H1 (cell line): ENCODE data around the gene SERPINB12. TPM values are rescaled to one million over a fixed set of nuclear protein-coding genes. Genes with fewer than 3 reads are reported as not detected.

Experiments used
- CTCF ChIA-PET: fragments of 300-600 bp; sonication (Branson Sonifier 250); formaldehyde crosslinking; loops from one replicate; lab custom pipeline; 2021; ENCODE audit not compliant: partially characterized antibody; lab: Charles Lee
- POLR2A ChIA-PET: fragments of 300-600 bp; sonication (Branson Sonifier 250); formaldehyde crosslinking; loops from one replicate; lab custom pipeline; 2021; ENCODE audit warnings: inconsistent platforms; ENCODE audit not compliant: partially characterized antibody; lab: Charles Lee
- DNase-seq, 2 experiments: peaks; one replicate each; pipeline versions ENCODE4 v3.0.0 to v3.0.0-alpha.2; 2010 to 2022; ENCODE audit warnings: low spot score in 2 of 2, low read depth in 1 of 2, mixed read lengths in 1 of 2
- FAIRE-seq: peaks from 2 replicates; lab custom pipeline; 2011; peaks lifted over from hg19 to GRCh38; lab: Jason Lieb, UNC
- H2AFZ ChIP-seq: 2 replicates; pipeline ENCODE4 v1.8.1; 2012; ENCODE audit warnings: low read length, inconsistent platforms
- H2AK5ac ChIP-seq: 2 replicates; pipeline ENCODE4 v1.6.1; 2013; ENCODE audit warnings: low read depth, low read length
- H2BK120ac ChIP-seq: replicated peaks from 2 replicates; pipeline ENCODE3; 2013; ENCODE audit warnings: low read depth, low read length, inconsistent platforms
- H2BK12ac ChIP-seq: 2 replicates; pipeline ENCODE4 v1.6.1; 2013; ENCODE audit warnings: low read depth, low read length
- H2BK15ac ChIP-seq: 2 replicates; pipeline ENCODE4 v1.6.1; 2013; ENCODE audit warnings: low read length
- H2BK20ac ChIP-seq: 2 replicates; pipeline ENCODE4 v1.6.1; 2013; ENCODE audit warnings: low read length
- H2BK5ac ChIP-seq: 2 replicates; pipeline ENCODE4 v1.6.1; 2013; ENCODE audit warnings: low read depth, low read length
- H3K14ac ChIP-seq: 2 replicates; pipeline ENCODE4 v1.6.1; 2013; ENCODE audit warnings: inconsistent platforms; ENCODE audit not compliant: insufficient read length
- H3K18ac ChIP-seq: 2 replicates; pipeline ENCODE4 v1.6.1; 2013; ENCODE audit warnings: low read length; ENCODE audit errors: extremely low read depth
- H3K23ac ChIP-seq: 2 replicates; pipeline ENCODE4 v1.6.1; 2013; ENCODE audit warnings: inconsistent platforms; ENCODE audit not compliant: insufficient read length
- H3K23me2 ChIP-seq: 2 replicates; pipeline ENCODE4 v1.6.1; 2013; ENCODE audit warnings: low read depth, low read length
- H3K27ac ChIP-seq: 2 replicates; pipeline ENCODE4 v1.6.1; 2011; ENCODE audit warnings: low read depth, low read length, inconsistent platforms
- H3K27me3 ChIP-seq, 4 experiments: replicated peaks in 1 of 4; 1 replicate in 1 of 4; 2 replicates in 3 of 4; pipeline versions ENCODE4 v1.6.1 to v1.8.1; 2011 to 2013; ENCODE audit warnings: low read length in 3 of 4, mild to moderate bottlenecking in 3 of 4, inconsistent platforms in 2 of 4, mixed read lengths in 2 of 4, moderate library complexity in 1 of 4; ENCODE audit not compliant: control insufficient read depth in 3 of 4, insufficient read depth in 3 of 4; ENCODE audit errors: extremely low read depth in 1 of 4
- H3K36me3 ChIP-seq, 4 experiments: 2 replicates each; pipeline versions ENCODE4 v1.6.1 to v1.8.1; 2011 to 2013; ENCODE audit warnings: mild to moderate bottlenecking in 4 of 4, low read length in 3 of 4, moderate library complexity in 2 of 4, control low read depth in 1 of 4, inconsistent platforms in 1 of 4; ENCODE audit not compliant: insufficient read depth in 4 of 4, control insufficient read depth in 2 of 4
- H3K4ac ChIP-seq: replicated peaks from 2 replicates; pipeline ENCODE3; 2013; ENCODE audit warnings: low read length, low read depth, mixed read lengths, inconsistent platforms; ENCODE audit not compliant: insufficient read length
- H3K4me1 ChIP-seq, 4 experiments: replicated peaks in 1 of 4; 1 replicate in 1 of 4; 2 replicates in 3 of 4; pipeline versions ENCODE4 v1.6.1 to v1.8.1; 2011 to 2013; ENCODE audit warnings: low read length in 3 of 4, inconsistent platforms in 2 of 4, mixed read lengths in 1 of 4; ENCODE audit not compliant: insufficient read depth in 4 of 4, control insufficient read depth in 3 of 4
- H3K4me2 ChIP-seq, 2 experiments: 2 replicates each; pipeline versions ENCODE4 v1.6.1 to v1.8.1; 2011 to 2013; ENCODE audit warnings: low read depth in 2 of 2, low read length in 2 of 2, control low read depth in 1 of 2, inconsistent platforms in 1 of 2, mild to moderate bottlenecking in 1 of 2; ENCODE audit not compliant: insufficient read depth in 1 of 2
- H3K4me3 ChIP-seq, 4 experiments: fragments of 200-600, 300-600 bp in 1 of 4; sonication (generic), shearing (Covaris generic), sonication (Bioruptor Twin) in 1 of 4; 2 replicates each; pipeline versions ENCODE4 v1.5.1 to v1.8.1; 2011 to 2016; ENCODE audit warnings: low read length in 4 of 4, low read depth in 3 of 4, control low read depth in 2 of 4, inconsistent platforms in 2 of 4, mild to moderate bottlenecking in 2 of 4, mixed read lengths in 1 of 4, moderate library complexity in 1 of 4; ENCODE audit not compliant: insufficient read depth in 2 of 4; ENCODE audit errors: extremely low read depth in 1 of 4
- H3K56ac ChIP-seq: replicated peaks from 2 replicates; pipeline ENCODE3; 2013; ENCODE audit warnings: low read depth, mild to moderate bottlenecking, mixed read lengths, low read length, inconsistent platforms; ENCODE audit not compliant: insufficient read length
- H3K79me1 ChIP-seq: 2 replicates; pipeline ENCODE4 v1.6.1; 2013; ENCODE audit warnings: low read depth, low read length, control low read depth
- H3K79me2 ChIP-seq, 2 experiments: 2 replicates each; pipeline versions ENCODE4 v1.6.1 to v1.8.1; 2012 to 2013; ENCODE audit warnings: low read length in 2 of 2, mild to moderate bottlenecking in 2 of 2, inconsistent platforms in 1 of 2; ENCODE audit not compliant: insufficient read depth in 2 of 2, control insufficient read depth in 1 of 2
- H3K9ac ChIP-seq, 4 experiments: replicated peaks in 1 of 4; 1 replicate in 1 of 4; 2 replicates in 3 of 4; pipeline versions ENCODE4 v1.6.1 to v1.8.1; 2011 to 2013; ENCODE audit warnings: low read depth in 3 of 4, low read length in 3 of 4, control low read depth in 2 of 4, mild to moderate bottlenecking in 2 of 4, moderate library complexity in 2 of 4, inconsistent platforms in 1 of 4; ENCODE audit errors: extremely low read depth in 1 of 4
- H3K9me3 ChIP-seq, 2 experiments: 2 replicates each; pipeline versions ENCODE4 v1.6.1 to v1.8.1; 2012 to 2013; ENCODE audit warnings: mild to moderate bottlenecking in 2 of 2, moderate library complexity in 2 of 2, control low read depth in 1 of 2, inconsistent platforms in 1 of 2, low read depth in 1 of 2, low read length in 1 of 2, mixed read lengths in 1 of 2; ENCODE audit not compliant: insufficient read depth in 2 of 2
- H4K20me1 ChIP-seq, 2 experiments: replicated peaks in 1 of 2; 2 replicates each; pipeline versions ENCODE3 to v1.8.1; 2011 to 2013; ENCODE audit warnings: inconsistent platforms in 2 of 2, low read length in 2 of 2, mild to moderate bottlenecking in 1 of 2; ENCODE audit not compliant: insufficient read depth in 2 of 2, control insufficient read depth in 1 of 2
- H4K5ac ChIP-seq: 2 replicates; pipeline ENCODE4 v1.6.1; 2013; ENCODE audit warnings: low read length, low read depth, mixed read lengths, inconsistent platforms; ENCODE audit not compliant: insufficient read length
- H4K8ac ChIP-seq: 2 replicates; pipeline ENCODE4 v1.8.0; 2013; ENCODE audit warnings: mild to moderate bottlenecking, moderate library complexity, low read length, inconsistent platforms; ENCODE audit not compliant: insufficient read depth; ENCODE audit errors: extremely low read depth
- H4K91ac ChIP-seq: replicated peaks from 2 replicates; pipeline ENCODE3; 2013; ENCODE audit warnings: low read length, mixed read lengths, inconsistent platforms; ENCODE audit not compliant: insufficient read length
- CREB1 ChIP-seq: IDR thresholded peaks from 2 replicates; pipeline ENCODE4 v1.6.1; 2012; ENCODE audit warnings: inconsistent platforms
- EGR1 ChIP-seq: IDR thresholded peaks from 2 replicates; pipeline ENCODE4 v1.6.1; 2011; ENCODE audit warnings: low read depth, low read length, borderline replicate concordance
- GTF2F1 ChIP-seq: IDR thresholded peaks from 2 replicates; pipeline ENCODE4 v1.6.1; 2012; ENCODE audit warnings: low read depth, low read length, improper control_type of control experiment, borderline replicate concordance
- SP1 ChIP-seq: IDR thresholded peaks from 2 replicates; pipeline ENCODE4 v1.6.1; 2011; ENCODE audit warnings: low read depth, low read length
- SRF ChIP-seq: IDR thresholded peaks from 2 replicates; pipeline ENCODE4 v1.6.1; 2011; ENCODE audit warnings: mild to moderate bottlenecking, low read depth, low read length, moderate library complexity
- SUZ12 ChIP-seq: fragments of 200-600 bp; sonication (generic); IDR thresholded peaks from 2 replicates; pipeline ENCODE4 v1.6.1; 2012; ENCODE audit warnings: mild to moderate bottlenecking, inconsistent platforms, low read length, moderate library complexity, mixed read lengths
- WGBS, 2 experiments: shearing (Covaris generic) in 1 of 2; methylation state at CpG; one replicate each; pipeline versions ENCODE4 v1.1.6 to v1.1.7; 2013 to 2015; ENCODE audit warnings: low lambda C conversion rate in 2 of 2, mixed read lengths in 2 of 2, inconsistent platforms in 1 of 2, low coverage in 1 of 2, missing lambda C conversion rate in 1 of 2; ENCODE audit not compliant: insufficient replicate concordance in 2 of 2, insufficient coverage in 1 of 2, insufficient read length in 1 of 2; ENCODE audit errors: extremely low coverage in 1 of 2, missing lambda C conversion rate in 1 of 2; 5-methylcytosine and 5-hydroxymethylcytosine counted together
- polyA plus RNA-seq, 7 experiments: library from polyadenylated mRNA; depleted of rRNA in 3 of 7; stranded (reverse) in 5 of 7; unstranded in 2 of 7; fragments of >200 nt in 5 of 7; fragments of 200-250 nt in 2 of 7; gene quantifications; 1 replicate in 5 of 7; 2 replicates in 1 of 7; 4 replicates in 1 of 7; pipeline versions ENCODE4 v1.2.1 to v1.2.3, GENCODE V29; 2011 to 2013; ENCODE audit warnings: missing spikeins in 2 of 7, mixed read lengths in 2 of 7
- total RNA-seq: library from RNA; stranded (reverse); fragmentation: NEBNext Ultra II Directional; extraction: Animal tissue kit (Norgen Biotek cat#: 25700); gene quantifications from 2 replicates; pipeline ENCODE4 v1.2.1, GENCODE V29; 2021
- TF ChIP-seq, protein P1 (sequence below): IDR thresholded peaks from 2 replicates; pipeline ENCODE4 v1.6.1; 2012; ENCODE audit warnings: inconsistent platforms

The SERPINB12 gene
- total and polyA plus RNA-seq, 2 of the 8 experiments (the other 6 are each of a cell fraction or from before 2014, with no cell fraction given) = not detected

DNA sequence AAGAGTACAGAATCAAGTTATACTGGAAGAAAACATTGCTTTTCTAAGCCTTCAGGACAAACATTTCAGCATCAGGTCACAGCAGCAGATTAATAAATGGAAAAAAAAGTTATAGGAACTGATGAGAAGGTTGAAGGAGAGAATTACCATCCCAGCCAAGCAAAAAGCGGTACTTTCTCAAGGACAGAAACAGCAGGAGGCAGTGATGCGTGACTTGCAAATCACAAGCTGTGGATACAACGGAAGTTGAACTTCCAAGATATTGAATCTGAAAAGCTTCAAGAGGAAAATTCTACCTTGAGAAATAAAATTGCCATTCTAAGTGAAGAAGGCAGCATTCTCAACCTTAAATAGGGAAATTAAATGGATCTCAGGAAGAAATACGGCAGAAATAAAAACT is 18.5 kb upstream of the SERPINB12 start:
- no peak overlapping the region for H2BK20ac ChIP-seq
- H4K8ac ChIP-seq = no peak overlapping the region
- H3K4me2 ChIP-seq = no peak overlapping the region
- H2AK5ac ChIP-seq = no peak overlapping the region
- CTCF ChIA-PET = interaction anchor here (0.7 to 2.4 kb wide), 4 partner anchors 18 to 55 kb away, joined by 3 to 18 read pairs (median 4); partner anchors contain the start of gene SERPINB12
- no peaks in the 10 kb centered on the region for H3K79me1 ChIP-seq
- H3K14ac ChIP-seq = no peak overlapping the region
- POLR2A ChIA-PET = no interaction called here
- no peaks in the 10 kb centered on the region for H3K27me3 ChIP-seq
- H4K91ac ChIP-seq = no peak overlapping the region
- no peaks in the 10 kb centered on the region for H3K9me3 ChIP-seq
- no peak overlapping the region for H3K27ac ChIP-seq
- H3K9ac ChIP-seq = no peak overlapping the region
- no peaks in the 10 kb centered on the region for H3K36me3 ChIP-seq
- no peak overlapping the region for H2BK120ac ChIP-seq
- no peak overlapping the region for H3K4ac ChIP-seq
- no peaks in the 10 kb centered on the region for H3K79me2 ChIP-seq
- no peak overlapping the region for H2BK15ac ChIP-seq
- H2BK5ac ChIP-seq = no peak overlapping the region
- no peak overlapping the region for H3K18ac ChIP-seq
- H3K4me1 ChIP-seq = no peaks in the 10 kb centered on the region
- peak; percentile 28 for FAIRE-seq
- 45% methylated on average over 4 of the region's 4 CpGs; no CpG with 5 or more reads in 1 of the 2 experiments for WGBS, 2 experiments
- H2BK12ac ChIP-seq = no peak overlapping the region
- DNase-seq = no peak
- no peak overlapping the region for H3K23ac ChIP-seq
- H4K20me1 ChIP-seq = no peaks in the 10 kb centered on the region
- H3K56ac ChIP-seq = no peak overlapping the region
- no peaks in the 10 kb centered on the region for H3K23me2 ChIP-seq
- H3K4me3 ChIP-seq = no peak overlapping the region
- no peak for TF ChIP-seq CREB1
- TF ChIP-seq SP1 = no peak
- no peak for TF ChIP-seq SRF
- TF ChIP-seq GTF2F1 = no peak
- no peak for TF ChIP-seq SUZ12
- TF ChIP-seq EGR1 = no peak
- TF ChIP-seq, protein P1, sequence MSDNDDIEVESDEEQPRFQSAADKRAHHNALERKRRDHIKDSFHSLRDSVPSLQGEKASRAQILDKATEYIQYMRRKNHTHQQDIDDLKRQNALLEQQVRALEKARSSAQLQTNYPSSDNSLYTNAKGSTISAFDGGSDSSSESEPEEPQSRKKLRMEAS = no peak
- TF ChIP-seq, all 59 proteins: peak for 0
- Histone ChIP-seq H2AFZ (no peak overlapping the region), H4K5ac (no peak overlapping the region)
